ENCODE data around the gene PRKAR1B. TPM values are rescaled to one million over a fixed set of nuclear protein-coding genes. Genes with fewer than 3 reads are reported as not detected.

The PRKAR1B gene
- total RNA-seq, 2 donors from 2014 or later: 33.5 to 43.2 TPM

DNA sequence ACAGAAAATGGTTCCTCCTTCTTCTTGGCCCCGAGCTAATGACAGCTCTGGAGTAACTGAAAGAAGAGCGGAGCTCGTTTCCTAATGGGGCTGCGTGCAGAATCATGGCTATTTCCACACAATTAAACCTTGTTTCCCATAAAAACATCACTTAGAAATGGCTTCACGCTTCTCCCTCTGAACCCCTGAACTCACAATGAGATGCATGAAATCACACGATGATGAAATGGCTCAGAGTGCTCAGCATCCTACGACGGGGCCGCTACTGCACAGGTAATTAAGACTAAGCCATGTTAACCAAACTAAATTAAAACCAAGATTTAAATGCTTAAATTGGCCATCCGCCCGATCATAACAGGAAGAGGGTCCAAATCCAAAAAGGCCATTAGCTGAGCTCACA is 80.6 kb downstream of the PRKAR1B start:
- H3K9ac ChIP-seq (ENCODE audit: extremely low read depth, low read length, poor library complexity, severe bottlenecking): no peak overlapping the region
- peaks cover 2% of the 10 kb centered on the region for H3K9me3 Mint-ChIP-seq
- WGBS, 2 experiments (ENCODE audit: insufficient coverage in 1 of 2, insufficient read length in 1 of 2): 92 to 93% methylated on average over 9 to 11 of the region's 11 CpGs
- H3K4me1 ChIP-seq (ENCODE audit: control insufficient read depth, insufficient read depth, low read length): no peaks in the 10 kb centered on the region
- TF ChIP-seq, protein P1, sequence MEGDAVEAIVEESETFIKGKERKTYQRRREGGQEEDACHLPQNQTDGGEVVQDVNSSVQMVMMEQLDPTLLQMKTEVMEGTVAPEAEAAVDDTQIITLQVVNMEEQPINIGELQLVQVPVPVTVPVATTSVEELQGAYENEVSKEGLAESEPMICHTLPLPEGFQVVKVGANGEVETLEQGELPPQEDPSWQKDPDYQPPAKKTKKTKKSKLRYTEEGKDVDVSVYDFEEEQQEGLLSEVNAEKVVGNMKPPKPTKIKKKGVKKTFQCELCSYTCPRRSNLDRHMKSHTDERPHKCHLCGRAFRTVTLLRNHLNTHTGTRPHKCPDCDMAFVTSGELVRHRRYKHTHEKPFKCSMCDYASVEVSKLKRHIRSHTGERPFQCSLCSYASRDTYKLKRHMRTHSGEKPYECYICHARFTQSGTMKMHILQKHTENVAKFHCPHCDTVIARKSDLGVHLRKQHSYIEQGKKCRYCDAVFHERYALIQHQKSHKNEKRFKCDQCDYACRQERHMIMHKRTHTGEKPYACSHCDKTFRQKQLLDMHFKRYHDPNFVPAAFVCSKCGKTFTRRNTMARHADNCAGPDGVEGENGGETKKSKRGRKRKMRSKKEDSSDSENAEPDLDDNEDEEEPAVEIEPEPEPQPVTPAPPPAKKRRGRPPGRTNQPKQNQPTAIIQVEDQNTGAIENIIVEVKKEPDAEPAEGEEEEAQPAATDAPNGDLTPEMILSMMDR (conservative IDR thresholded peaks at IDR 0.05): no peak
- H3K4me3 ChIP-seq (ENCODE audit: low read length): no peak overlapping the region
- H3K27me3 ChIP-seq (ENCODE audit: control insufficient read depth, insufficient read depth, low read length, poor library complexity, severe bottlenecking): no peaks in the 10 kb centered on the region
- DNase-seq: no peak
- no peak overlapping the region for H3K27ac Mint-ChIP-seq
- no peaks in the 10 kb centered on the region for H3K27me3 Mint-ChIP-seq (ENCODE audit: insufficient read depth)
- no peak overlapping the region for H3K4me3 Mint-ChIP-seq
- H3K4me1 Mint-ChIP-seq: no peaks in the 10 kb centered on the region
- H3K36me3 Mint-ChIP-seq (ENCODE audit: low read depth): peaks cover 15% of the 10 kb centered on the region
- H3K27ac ChIP-seq (ENCODE audit: low read depth, low read length): no peak overlapping the region
- H3K36me3 ChIP-seq (ENCODE audit: control insufficient read depth, insufficient read depth, low read length): no peaks in the 10 kb centered on the region
- peaks cover 5% of the 10 kb centered on the region for H3K9me3 ChIP-seq (ENCODE audit: control insufficient read depth, low read length)

DNA sequence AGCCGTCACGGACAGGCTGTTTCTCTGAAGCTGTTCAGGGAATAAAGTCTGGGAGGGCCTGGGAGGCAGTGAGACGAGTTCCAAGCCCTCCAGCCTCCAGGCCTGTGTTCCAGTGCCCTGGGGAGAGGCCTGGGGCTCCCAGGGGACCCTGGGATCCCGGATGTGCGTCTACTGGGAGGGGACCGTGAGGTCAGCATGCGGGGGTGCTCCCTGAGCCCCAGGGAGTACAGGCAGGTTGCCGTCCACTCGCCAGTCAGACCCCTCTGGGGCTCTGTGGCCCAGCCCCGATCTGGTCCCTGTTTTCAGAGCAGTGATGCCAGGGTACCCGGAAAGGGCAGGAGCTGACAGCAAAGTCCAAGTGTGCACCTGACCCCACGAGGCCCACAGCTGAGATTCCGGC is 81.5 kb downstream of the PRKAR1B start:
- Histone ChIP-seq H3K4me3 (ENCODE audit: low read length) (no peak overlapping the region), H3K9ac (ENCODE audit: extremely low read depth, low read length, poor library complexity, severe bottlenecking) (no peak overlapping the region), H3K36me3 (ENCODE audit: control insufficient read depth, insufficient read depth, low read length) (no peaks in the 10 kb centered on the region), H3K9me3 (ENCODE audit: control insufficient read depth, low read length) (peaks cover 5% of the 10 kb centered on the region), H3K4me1 (ENCODE audit: control insufficient read depth, insufficient read depth, low read length) (no peaks in the 10 kb centered on the region), H3K27ac (ENCODE audit: low read depth, low read length) (no peak overlapping the region), H3K27me3 (ENCODE audit: control insufficient read depth, insufficient read depth, low read length, poor library complexity, severe bottlenecking) (no peaks in the 10 kb centered on the region)
- DNase-seq: no peak
- 93 to 94% methylated on average over 7 to 13 of the region's 13 CpGs for WGBS, 2 experiments (ENCODE audit: insufficient coverage in 1 of 2, insufficient read length in 1 of 2)
- Mint-ChIP-seq H3K36me3 (ENCODE audit: low read depth) (peaks cover 17% of the 10 kb centered on the region), H3K9me3 (no peaks in the 10 kb centered on the region), H3K4me3 (no peak overlapping the region), H3K27ac (no peak overlapping the region), H3K4me1 (no peaks in the 10 kb centered on the region), H3K27me3 (ENCODE audit: insufficient read depth) (no peaks in the 10 kb centered on the region)
- TF ChIP-seq, protein P1 (conservative IDR thresholded peaks at IDR 0.05): no peak

DNA sequence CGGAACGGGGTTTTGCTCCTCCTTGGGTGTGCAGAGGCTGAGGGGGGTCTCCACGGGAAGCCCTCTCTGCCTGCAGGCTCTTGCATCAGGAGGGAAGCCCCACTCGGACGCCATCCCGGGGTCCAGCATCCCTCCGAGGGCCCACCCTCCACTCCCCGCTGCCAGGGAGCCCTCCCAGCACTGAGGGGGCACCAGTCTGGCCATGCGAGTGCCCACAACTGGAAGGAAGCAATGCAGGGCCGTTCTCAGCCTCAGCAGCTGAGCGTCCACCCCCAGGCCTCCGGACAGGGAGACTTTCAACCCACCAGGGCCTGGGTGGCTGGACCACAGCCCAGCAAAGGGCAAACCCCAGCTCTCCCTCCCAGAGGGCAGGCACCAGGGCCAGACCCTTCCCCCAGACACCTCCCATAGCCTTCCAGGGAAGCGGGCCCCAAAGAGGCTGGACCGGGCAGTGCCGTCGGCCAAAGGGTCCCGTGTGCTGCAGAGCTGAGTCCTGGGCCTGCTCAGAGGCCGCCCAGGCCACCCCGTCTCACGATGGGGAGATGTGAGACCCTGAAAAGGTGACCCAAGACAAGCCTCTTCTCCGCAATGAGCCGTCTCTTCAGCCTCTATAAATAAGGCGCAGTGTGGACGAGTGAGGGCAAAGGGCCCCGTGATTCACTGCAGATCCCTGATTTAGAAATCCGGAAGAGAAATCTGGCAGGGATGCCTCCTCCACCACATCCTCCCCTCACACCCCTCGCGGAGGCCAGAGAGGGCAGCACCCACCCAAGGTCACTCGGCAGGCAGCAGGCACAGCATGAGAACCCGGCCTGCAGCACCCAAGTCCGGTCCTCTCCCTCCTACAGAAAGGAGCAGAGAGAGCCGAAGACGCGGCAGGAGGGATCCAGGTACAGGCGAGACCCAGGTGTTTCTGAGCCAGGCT is 82.4 kb downstream of the PRKAR1B start:
- no peak overlapping the region for H3K27ac ChIP-seq (ENCODE audit: low read depth, low read length)
- no peaks in the 10 kb centered on the region for H3K27me3 ChIP-seq (ENCODE audit: control insufficient read depth, insufficient read depth, low read length, poor library complexity, severe bottlenecking)
- Mint-ChIP-seq H3K4me1 (no peaks in the 10 kb centered on the region), H3K9me3 (no peaks in the 10 kb centered on the region), H3K4me3 (no peak overlapping the region), H3K27me3 (ENCODE audit: insufficient read depth) (no peaks in the 10 kb centered on the region), H3K27ac (no peak overlapping the region), H3K36me3 (ENCODE audit: low read depth) (peaks cover 17% of the 10 kb centered on the region)
- H3K4me3 ChIP-seq (ENCODE audit: low read length): no peak overlapping the region
- H3K9me3 ChIP-seq (ENCODE audit: control insufficient read depth, low read length): peaks cover 5% of the 10 kb centered on the region
- no peak for DNase-seq
- no peak overlapping the region for H3K9ac ChIP-seq (ENCODE audit: extremely low read depth, low read length, poor library complexity, severe bottlenecking)
- TF ChIP-seq, protein P1 (conservative IDR thresholded peaks at IDR 0.05): no peak
- H3K4me1 ChIP-seq (ENCODE audit: control insufficient read depth, insufficient read depth, low read length): no peaks in the 10 kb centered on the region
- WGBS, 2 experiments (ENCODE audit: insufficient coverage in 1 of 2, insufficient read length in 1 of 2): 95 to 96% methylated on average over 20 to 35 of the region's 35 CpGs
- no peaks in the 10 kb centered on the region for H3K36me3 ChIP-seq (ENCODE audit: control insufficient read depth, insufficient read depth, low read length)

Data from endodermal cell (in vitro differentiated cells).